ENCODE measurements around the gene IL12RB1.

Gene IL12RB1

DNA sequence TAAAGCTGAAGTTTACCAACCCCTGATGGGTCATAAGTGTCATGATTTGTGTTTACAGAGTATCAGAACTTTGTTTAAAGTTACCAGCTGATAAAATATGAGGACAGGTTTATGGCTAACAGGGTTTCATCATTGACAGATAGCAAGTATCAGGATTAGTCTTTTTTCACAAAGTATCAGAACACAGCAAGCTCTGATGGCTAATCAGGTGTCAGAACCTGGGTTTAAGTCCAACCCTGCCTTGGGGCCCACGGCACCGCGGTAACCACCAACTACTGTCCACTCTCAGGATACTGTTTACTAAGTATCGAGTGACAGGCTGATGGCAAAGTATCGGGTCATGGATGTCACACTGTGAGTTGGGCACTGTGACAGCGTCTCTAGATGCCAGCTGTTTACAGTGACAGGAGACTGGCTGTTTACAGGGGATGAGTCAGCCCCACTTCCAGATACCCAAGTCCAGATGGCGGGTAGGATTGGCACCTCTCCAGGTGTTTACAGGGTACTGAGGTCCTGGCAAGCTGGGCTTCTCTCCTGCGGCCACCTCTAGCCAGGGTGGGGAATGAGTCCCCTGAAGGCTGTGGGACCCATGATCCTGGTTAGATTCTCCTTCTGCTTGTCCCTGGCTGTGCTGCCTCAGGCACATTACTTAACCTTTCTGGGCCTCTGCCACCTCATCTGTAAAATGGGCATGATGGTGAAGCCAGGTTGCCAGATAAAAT, 57.0 kb downstream of the IL12RB1 start:
- POLR2A ChIA-PET: no interaction called here
- H3K27me3 ChIP-seq (replicated peaks in 2 of 5; ENCODE audit: control insufficient read depth in 4 of 5, insufficient read depth in 5 of 5, low read length in 4 of 5): no peaks in the 10 kb centered on the region
- 91% methylated on average over 8 of the region's 8 CpGs for WGBS (ENCODE audit: insufficient coverage)
- CTCF ChIA-PET: interaction anchor here (0.9 to 1.7 kb wide), 6 partner anchors 9 to 84 kb away, joined by 3 to 6 read pairs (median 3); no protein-coding TSS in a partner anchor
- H3K9me3 ChIP-seq (ENCODE audit: control extremely low read depth in 1 of 5, control insufficient read depth in 4 of 5, insufficient read depth in 2 of 5, low read depth in 1 of 5, low read length in 4 of 5): no peaks in the 10 kb centered on the region
- H3K27ac ChIP-seq (ENCODE audit: insufficient read depth in 1 of 2, low read depth in 1 of 2, low read length in 2 of 2, poor library complexity in 1 of 2, severe bottlenecking in 2 of 2): no peak overlapping the region
- DNase-seq: peak in 2 of 3 donors; percentile 72 to 80
- H3K4me3 ChIP-seq (ENCODE audit: control insufficient read depth in 1 of 7, extremely low read depth in 1 of 7, insufficient read depth in 4 of 7, low read depth in 2 of 7, low read length in 6 of 7): no peak overlapping the region
- H3K36me3 ChIP-seq (ENCODE audit: control insufficient read depth in 4 of 4, insufficient read depth in 4 of 4, low read length in 3 of 4): no peaks in the 10 kb centered on the region
- H3K4me1 ChIP-seq (ENCODE audit: control extremely low read depth in 1 of 4, control insufficient read depth in 4 of 4, insufficient read depth in 4 of 4, low read length in 3 of 4): peaks cover 2 to 49% (median 35%) of the 10 kb centered on the region in 4 experiments

DNA sequence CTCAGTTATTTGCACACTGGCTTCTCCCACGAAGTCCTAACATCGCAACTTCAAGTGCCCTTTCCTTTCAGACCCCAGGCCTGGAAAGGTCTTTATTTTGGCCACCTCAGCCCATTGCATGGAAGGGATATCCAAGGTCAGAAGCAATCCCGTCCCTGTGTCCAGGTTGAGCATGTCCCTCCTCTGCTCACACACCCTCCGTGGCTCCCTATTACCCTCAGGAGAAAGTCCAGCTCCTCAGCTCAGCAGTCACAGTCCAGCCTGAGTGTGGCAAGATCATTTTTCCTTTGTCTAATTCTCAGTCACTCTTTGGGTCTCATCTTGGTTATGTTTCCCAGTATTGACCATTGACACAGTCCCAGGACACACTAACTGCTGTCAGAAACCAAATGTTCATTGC, 59.6 kb downstream of the IL12RB1 start:
- Histone ChIP-seq H3K27me3 (replicated peaks in 2 of 5; ENCODE audit: control insufficient read depth in 4 of 5, insufficient read depth in 5 of 5, low read length in 4 of 5) (no peaks in the 10 kb centered on the region), H3K27ac (ENCODE audit: insufficient read depth in 1 of 2, low read depth in 1 of 2, low read length in 2 of 2, poor library complexity in 1 of 2, severe bottlenecking in 2 of 2) (no peak overlapping the region), H3K4me1 (ENCODE audit: control extremely low read depth in 1 of 4, control insufficient read depth in 4 of 4, insufficient read depth in 4 of 4, low read length in 3 of 4) (peaks cover 4 to 59% (median 55%) of the 10 kb centered on the region in 4 experiments), H3K9me3 (ENCODE audit: control extremely low read depth in 1 of 5, control insufficient read depth in 4 of 5, insufficient read depth in 2 of 5, low read depth in 1 of 5, low read length in 4 of 5) (no peaks in the 10 kb centered on the region), H3K36me3 (ENCODE audit: control insufficient read depth in 4 of 4, insufficient read depth in 4 of 4, low read length in 3 of 4) (no peaks in the 10 kb centered on the region), H3K4me3 (ENCODE audit: control insufficient read depth in 1 of 7, extremely low read depth in 1 of 7, insufficient read depth in 4 of 7, low read depth in 2 of 7, low read length in 6 of 7) (no peak overlapping the region)
- CTCF ChIA-PET: interaction anchor here (1.1 to 1.4 kb wide), 3 partner anchors 15 to 32 kb away, joined by 3 read pairs; no protein-coding TSS in a partner anchor
- 98% methylated on average over 4 of the region's 4 CpGs for WGBS (ENCODE audit: insufficient coverage)
- DNase-seq: no peak
- POLR2A ChIA-PET: interaction anchor here (1.6 kb wide), 1 partner anchor 19 kb away, joined by 8 read pairs; the partner anchor contains the start of gene ARRDC2

DNA sequence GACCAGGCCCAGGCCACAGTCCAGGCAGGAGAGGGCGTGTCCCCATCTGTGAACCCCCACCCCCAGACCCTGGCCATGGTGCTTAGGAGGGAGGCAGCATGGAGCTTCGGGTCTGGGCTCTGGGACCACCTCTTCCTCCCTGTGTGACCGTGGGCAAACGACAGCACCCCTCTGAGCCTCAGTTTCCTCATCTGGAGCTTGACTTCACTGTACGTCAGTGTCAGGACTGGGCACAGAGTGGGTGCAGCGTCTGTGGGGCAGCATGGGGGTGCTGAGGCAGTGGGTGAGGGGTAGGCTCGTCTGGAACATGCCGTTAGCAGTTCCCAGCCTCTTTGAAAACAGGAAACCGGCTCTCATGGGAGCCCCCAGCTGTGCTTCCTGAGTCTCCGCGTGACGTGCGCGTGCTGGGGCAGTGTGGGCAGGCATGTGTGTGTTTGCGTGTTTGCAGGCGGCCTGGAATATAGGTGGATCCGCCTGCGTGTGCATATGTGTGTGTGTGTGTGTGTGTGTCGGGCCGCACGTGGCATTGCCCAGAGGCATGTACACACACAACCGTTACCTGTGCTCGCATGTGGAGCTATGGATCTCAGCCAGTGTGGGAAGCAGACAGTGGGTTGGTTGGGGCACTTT, 63.0 kb downstream of the IL12RB1 start:
- Histone ChIP-seq H3K27ac (ENCODE audit: insufficient read depth in 1 of 2, low read depth in 1 of 2, low read length in 2 of 2, poor library complexity in 1 of 2, severe bottlenecking in 2 of 2) (peak overlapping the region; percentile 96), H3K9me3 (ENCODE audit: control extremely low read depth in 1 of 5, control insufficient read depth in 4 of 5, insufficient read depth in 2 of 5, low read depth in 1 of 5, low read length in 4 of 5) (no peaks in the 10 kb centered on the region), H3K4me3 (ENCODE audit: control insufficient read depth in 1 of 7, extremely low read depth in 1 of 7, insufficient read depth in 4 of 7, low read depth in 2 of 7, low read length in 6 of 7) (peak overlapping the region in 4 of 7 experiments; percentile 31 to 55 (median 39)), H3K4me1 (ENCODE audit: control extremely low read depth in 1 of 4, control insufficient read depth in 4 of 4, insufficient read depth in 4 of 4, low read length in 3 of 4) (peaks cover 2 to 61% (median 52%) of the 10 kb centered on the region in 4 experiments), H3K36me3 (ENCODE audit: control insufficient read depth in 4 of 4, insufficient read depth in 4 of 4, low read length in 3 of 4) (no peaks in the 10 kb centered on the region), H3K27me3 (replicated peaks in 2 of 5; ENCODE audit: control insufficient read depth in 4 of 5, insufficient read depth in 5 of 5, low read length in 4 of 5) (no peaks in the 10 kb centered on the region)
- POLR2A ChIA-PET: interaction anchor here (0.6 to 2.8 kb wide), 14 partner anchors 11 to 258 kb away, joined by 3 to 20 read pairs (median 5); partner anchors contain the start of genes ARRDC2 and JUND
- peak; percentile 97 to 98 (median 97) for DNase-seq
- CTCF ChIA-PET: interaction anchor here (1.1 to 2.9 kb wide), 9 partner anchors 9 to 128 kb away, joined by 3 to 24 read pairs (median 5); partner anchors contain the start of gene ARRDC2
- 0% methylated on average over 10 of the region's 23 CpGs for WGBS (ENCODE audit: insufficient coverage)

DNA sequence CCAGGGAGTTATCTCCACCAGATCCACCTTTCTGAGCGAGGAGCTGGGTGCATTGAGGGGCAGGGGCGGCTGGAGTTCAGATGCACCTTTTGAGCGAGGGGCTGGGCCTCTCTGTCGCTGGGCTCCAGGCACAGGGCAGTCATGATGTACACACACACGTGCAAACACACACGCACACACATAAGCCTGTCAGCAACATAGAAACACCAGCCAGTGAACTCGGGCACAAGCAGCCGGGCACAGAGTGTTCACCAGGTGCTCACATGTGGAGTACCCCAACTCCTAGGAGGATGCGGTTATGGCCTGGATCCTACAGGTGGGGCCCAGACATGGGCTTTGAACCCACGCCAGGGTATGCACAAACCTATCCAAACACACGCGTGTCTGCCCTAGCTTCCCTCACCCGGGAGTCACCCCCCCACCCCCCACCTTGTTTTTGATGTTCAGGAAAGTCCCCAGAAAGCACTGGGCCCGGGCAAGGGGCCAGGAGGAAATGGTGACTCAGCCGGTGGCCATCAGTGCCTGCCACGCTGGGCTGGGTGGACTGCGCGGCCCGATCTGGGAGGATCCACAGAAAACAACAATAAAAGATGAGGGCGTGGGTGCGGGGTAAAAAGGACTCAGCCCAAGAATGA, 65.5 kb downstream of the IL12RB1 start:
- CTCF ChIA-PET: interaction anchor here (0.7 to 2.2 kb wide), 3 partner anchors 8 to 36 kb away, joined by 3 to 7 read pairs (median 3); partner anchors contain the start of gene ARRDC2
- peak; percentile 91 to 96 (median 96) for DNase-seq
- H3K27ac ChIP-seq (ENCODE audit: insufficient read depth in 1 of 2, low read depth in 1 of 2, low read length in 2 of 2, poor library complexity in 1 of 2, severe bottlenecking in 2 of 2): peak overlapping the region; percentile 93 to 96

DNA sequence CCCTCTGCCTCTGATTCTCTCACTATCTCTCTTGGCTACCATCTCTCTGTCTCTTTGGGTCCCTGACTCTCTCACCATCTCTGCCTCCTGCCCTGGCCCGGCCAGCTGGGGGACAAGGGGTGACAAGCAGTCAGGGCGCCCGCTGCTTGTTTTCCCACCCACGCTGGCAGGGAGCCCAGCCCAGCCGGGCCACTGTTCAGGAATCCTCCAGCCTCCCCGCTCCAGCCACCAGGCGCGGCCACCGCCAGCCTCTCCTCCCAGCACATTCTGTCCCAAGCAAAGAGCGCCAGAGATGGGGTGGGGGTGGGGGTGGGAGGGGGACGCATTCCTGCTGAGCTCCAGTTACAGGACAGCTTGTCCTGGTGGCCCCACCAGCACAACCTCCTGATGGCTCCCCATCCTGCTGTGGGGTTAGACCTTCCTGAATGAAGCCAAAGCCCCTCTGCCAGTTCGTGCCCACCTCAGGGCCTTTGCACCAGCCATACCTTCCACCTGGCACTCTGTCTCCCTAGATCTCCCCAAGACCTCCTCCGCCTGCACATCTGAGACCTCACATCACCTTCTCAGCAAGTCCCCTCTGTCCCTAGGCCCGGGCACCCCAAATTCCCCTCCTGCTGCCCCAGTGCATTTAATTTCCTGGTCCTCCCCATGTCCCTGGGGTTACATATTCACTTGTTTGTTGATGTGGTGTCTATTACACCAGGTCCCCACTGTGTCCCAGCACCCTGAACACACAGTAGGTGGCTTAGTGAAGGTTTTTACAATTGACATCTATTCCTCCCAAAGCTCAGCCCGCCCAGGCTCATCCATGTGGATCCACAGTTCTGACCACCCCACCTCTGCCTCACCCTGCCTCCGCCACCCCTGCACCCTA, 66.3 kb downstream of the IL12RB1 start:
- H3K27me3 ChIP-seq (replicated peaks in 2 of 5; ENCODE audit: control insufficient read depth in 4 of 5, insufficient read depth in 5 of 5, low read length in 4 of 5): no peaks in the 10 kb centered on the region
- CTCF ChIA-PET: interaction anchor here (0.7 to 3.0 kb wide), 4 partner anchors 9 to 36 kb away, joined by 3 to 12 read pairs (median 5); partner anchors contain the start of gene ARRDC2
- POLR2A ChIA-PET: interaction anchor here (0.8 to 2.0 kb wide), 7 partner anchors 12 to 37 kb away, joined by 3 to 19 read pairs (median 3); partner anchors contain the start of gene ARRDC2
- DNase-seq: no peak
- peaks cover 0 to 3% (median under 1%) of the 10 kb centered on the region in 4 experiments for H3K36me3 ChIP-seq (ENCODE audit: control insufficient read depth in 4 of 4, insufficient read depth in 4 of 4, low read length in 3 of 4)
- H3K4me3 ChIP-seq (ENCODE audit: control insufficient read depth in 1 of 7, extremely low read depth in 1 of 7, insufficient read depth in 4 of 7, low read depth in 2 of 7, low read length in 6 of 7): peak overlapping the region in 2 of 7 experiments; percentile 11 to 28
- no peaks in the 10 kb centered on the region for H3K9me3 ChIP-seq (ENCODE audit: control extremely low read depth in 1 of 5, control insufficient read depth in 4 of 5, insufficient read depth in 2 of 5, low read depth in 1 of 5, low read length in 4 of 5)
- H3K27ac ChIP-seq (ENCODE audit: insufficient read depth in 1 of 2, low read depth in 1 of 2, low read length in 2 of 2, poor library complexity in 1 of 2, severe bottlenecking in 2 of 2): peak overlapping the region; percentile 93 to 96
- H3K4me1 ChIP-seq (ENCODE audit: control extremely low read depth in 1 of 4, control insufficient read depth in 4 of 4, insufficient read depth in 4 of 4, low read length in 3 of 4): peaks cover 2 to 73% (median 67%) of the 10 kb centered on the region in 4 experiments
- 88% methylated on average over 3 of the region's 16 CpGs for WGBS (ENCODE audit: insufficient coverage)

More for the DNA sequence above, 65.5 kb downstream of the IL12RB1 start:
- 15% methylated on average over 11 of the region's 21 CpGs for WGBS (ENCODE audit: insufficient coverage)
- no peaks in the 10 kb centered on the region for H3K9me3 ChIP-seq (ENCODE audit: control extremely low read depth in 1 of 5, control insufficient read depth in 4 of 5, insufficient read depth in 2 of 5, low read depth in 1 of 5, low read length in 4 of 5)
- POLR2A ChIA-PET: interaction anchor here (1.0 to 2.0 kb wide), 7 partner anchors 8 to 37 kb away, joined by 3 to 19 read pairs (median 4); partner anchors contain the start of gene ARRDC2
- H3K36me3 ChIP-seq (ENCODE audit: control insufficient read depth in 4 of 4, insufficient read depth in 4 of 4, low read length in 3 of 4): no peaks in the 10 kb centered on the region
- peaks cover 2 to 72% (median 65%) of the 10 kb centered on the region in 4 experiments for H3K4me1 ChIP-seq (ENCODE audit: control extremely low read depth in 1 of 4, control insufficient read depth in 4 of 4, insufficient read depth in 4 of 4, low read length in 3 of 4)
- H3K4me3 ChIP-seq (ENCODE audit: control insufficient read depth in 1 of 7, extremely low read depth in 1 of 7, insufficient read depth in 4 of 7, low read depth in 2 of 7, low read length in 6 of 7): peak overlapping the region in 4 of 7 experiments; percentile 30 to 64 (median 47)
- H3K27me3 ChIP-seq (replicated peaks in 2 of 5; ENCODE audit: control insufficient read depth in 4 of 5, insufficient read depth in 5 of 5, low read length in 4 of 5): no peaks in the 10 kb centered on the region
